Aorta (tissue), 5 donors: ENCODE results near the gene LRRK1. TPM values are rescaled to one million over a fixed set of nuclear protein-coding genes. Genes with fewer than 3 reads are reported as not detected.
A peak's percentile ranks its signal among the peaks of the same experiment; 100 is the strongest.

Source experiments
- ATAC-seq: fragments of 200-7000 bp; cut with Tn5 transposase; one replicate; pipeline ENCODE4 v1.9.1; 2022; ENCODE audit warnings: moderate library complexity; ENCODE audit not compliant: low FRiP score
- DNase-seq, 2 donors: peaks; one replicate each; pipeline ENCODE4 v3.0.0-alpha.2; 2020
- H3K27ac ChIP-seq, 2 donors: one replicate each; pipeline ENCODE4 v1.5.1; 2013; ENCODE audit warnings: low read length in 2 of 2, mild to moderate bottlenecking in 2 of 2, moderate library complexity in 2 of 2, control low read depth in 1 of 2, inconsistent platforms in 1 of 2, low read depth in 1 of 2
- H3K27me3 ChIP-seq, 2 donors: one replicate each; pipeline ENCODE4 v1.6.1; 2013; ENCODE audit warnings: control low read depth in 1 of 2, low read length in 1 of 2, mild to moderate bottlenecking in 1 of 2, moderate library complexity in 1 of 2; ENCODE audit not compliant: insufficient read depth in 2 of 2, control insufficient read depth in 1 of 2
- H3K36me3 ChIP-seq, 2 donors: one replicate each; pipeline ENCODE4 v1.6.1; 2013; ENCODE audit warnings: control low read depth in 1 of 2, low read length in 1 of 2, mild to moderate bottlenecking in 1 of 2; ENCODE audit not compliant: insufficient read depth in 2 of 2, control insufficient read depth in 1 of 2
- H3K4me1 ChIP-seq, 2 donors: one replicate each; pipeline ENCODE4 v1.6.1; 2013; ENCODE audit warnings: low read length in 2 of 2, control low read depth in 1 of 2, mild to moderate bottlenecking in 1 of 2, moderate library complexity in 1 of 2; ENCODE audit not compliant: insufficient read depth in 2 of 2, control insufficient read depth in 1 of 2
- H3K4me3 ChIP-seq, 2 donors: one replicate each; pipeline ENCODE4 v1.5.1; 2013; ENCODE audit warnings: low read length in 2 of 2, control low read depth in 1 of 2, mild to moderate bottlenecking in 1 of 2
- H3K9me3 ChIP-seq: one replicate; pipeline ENCODE4 v1.6.1; 2013; ENCODE audit warnings: mild to moderate bottlenecking, low read length; ENCODE audit not compliant: control insufficient read depth
- WGBS, 2 donors: extraction: QIAGEN DNeasy Blood & Tissue Kit; methylation state at CpG; one replicate each; pipeline ENCODE4 v1.1.7; 2013; 5-methylcytosine and 5-hydroxymethylcytosine counted together
- intact Hi-C, 2 donors: fragments of 100-400 bp; cut with DNase I; formaldehyde crosslinking; loops; one replicate each; pipeline versions ENCODE4 v1.14.2 to v1.15.0; 2022
- polyA plus RNA-seq, 2 donors: library from polyadenylated mRNA; stranded (reverse); fragments of 200-250 nt; gene quantifications; one replicate each; pipeline ENCODE4 v1.2.3, GENCODE V29; 2013
- total RNA-seq, 2 donors: library from RNA; stranded (reverse); fragmentation: NEBNext Ultra II Directional; extraction: Animal tissue kit (Norgen Biotek cat#: 25700); gene quantifications; one replicate each; pipeline ENCODE4 v1.2.1, GENCODE V29; 2021
- donor health status: healthy with polysubstance abuse.
- donor health status: Bipolar disorder and iron deficiency.
- donor health status: DM: no; HTN: no; CAD: no.
- donor health status: DM: no; HTN: no; CAD: no.
- donor health status: DM: yes; HTN: yes; CAD: no.

LRRK1 gene
- total and polyA plus RNA-seq, 4 donors: 4.0 to 34.0 (median 13.3) TPM

- no peak overlapping the region for H3K4me3 ChIP-seq
- no peaks in the 10 kb centered on the region for H3K9me3 ChIP-seq
- H3K4me1 ChIP-seq: no peaks in the 10 kb centered on the region
- ATAC-seq (no peak), DNase-seq (peak in 1 of 2 donors; percentile 55)
- H3K36me3 ChIP-seq: peaks cover 0 to 3% of the 10 kb centered on the region in 2 donors
- no peaks in the 10 kb centered on the region for H3K27me3 ChIP-seq
- WGBS, 2 donors: 93 to 94% methylated on average over 15 of the region's 15 CpGs
- H3K27ac ChIP-seq: no peak overlapping the region
- intact Hi-C loops: no loop called here
Observed at GRCh38 chr15:101056366-101057334, 137.5 kb downstream of the LRRK1 start.

GRCh38 chr15:101057841-101058407 is 138.8 kb downstream of the LRRK1 start:
- ATAC-seq (no peak), DNase-seq (peak in 1 of 2 donors; percentile 26)
- WGBS, 2 donors: 86 to 89% methylated on average over 14 of the region's 14 CpGs
- no peaks in the 10 kb centered on the region for H3K4me1 ChIP-seq
- no peaks in the 10 kb centered on the region for H3K9me3 ChIP-seq
- no peak overlapping the region for H3K4me3 ChIP-seq
- no peaks in the 10 kb centered on the region for H3K27me3 ChIP-seq
- H3K36me3 ChIP-seq: peaks cover 0 to 3% of the 10 kb centered on the region in 2 donors
- intact Hi-C loops: no loop called here
- H3K27ac ChIP-seq: no peak overlapping the region

- ATAC-seq: no peak
- H3K36me3 ChIP-seq: peaks cover 0 to 3% of the 10 kb centered on the region in 2 donors
- WGBS, 2 donors: 97% methylated on average over 12 of the region's 12 CpGs
Observed at GRCh38 chr15:101058735-101059134, 139.6 kb downstream of the LRRK1 start.

GRCh38 chr15:101059381-101060341 is 140.5 kb downstream of the LRRK1 start:
- H3K9me3 ChIP-seq: no peaks in the 10 kb centered on the region
- no peaks in the 10 kb centered on the region for H3K27me3 ChIP-seq
- no peak overlapping the region for H3K4me3 ChIP-seq
- H3K27ac ChIP-seq: no peak overlapping the region
- 88 to 90% methylated on average over 16 of the region's 16 CpGs for WGBS, 2 donors
- peaks cover 0 to 3% of the 10 kb centered on the region in 2 donors for H3K36me3 ChIP-seq
- no peak for ATAC-seq
- intact Hi-C loops: no loop called here
- DNase-seq: peak in 1 of 2 donors; percentile 58
- no peaks in the 10 kb centered on the region for H3K4me1 ChIP-seq

More at GRCh38 chr15:101058735-101059134, 139.6 kb downstream of the LRRK1 start:
- no peak overlapping the region for H3K27ac ChIP-seq
- no peaks in the 10 kb centered on the region for H3K4me1 ChIP-seq
- no peak for DNase-seq
- H3K27me3 ChIP-seq: no peaks in the 10 kb centered on the region
- no peak overlapping the region for H3K4me3 ChIP-seq
- no peaks in the 10 kb centered on the region for H3K9me3 ChIP-seq
- intact Hi-C loops: no loop called here

- DNase-seq: peak in 1 of 2 donors; percentile 70
- Histone ChIP-seq H3K4me3 (no peak overlapping the region), H3K27me3 (no peaks in the 10 kb centered on the region), H3K9me3 (no peaks in the 10 kb centered on the region), H3K36me3 (no peaks in the 10 kb centered on the region), H3K4me1 (no peaks in the 10 kb centered on the region), H3K27ac (no peak overlapping the region)
- 94 to 95% methylated on average over 35 of the region's 35 CpGs for WGBS, 2 donors
- intact Hi-C loops: no loop called here
- ATAC-seq: no peak
Observed at GRCh38 chr15:101060576-101061551, 141.7 kb downstream of the LRRK1 start.

- no peak for ATAC-seq
- WGBS, 2 donors: 75 to 76% methylated on average over 7 of the region's 7 CpGs
- Histone ChIP-seq H3K36me3 (no peaks in the 10 kb centered on the region), H3K27me3 (no peaks in the 10 kb centered on the region), H3K27ac (no peak overlapping the region), H3K4me3 (no peak overlapping the region), H3K4me1 (no peaks in the 10 kb centered on the region), H3K9me3 (no peaks in the 10 kb centered on the region)
- intact Hi-C loops: no loop called here
- DNase-seq: no peak
Observed at GRCh38 chr15:101062063-101062462, 142.9 kb downstream of the LRRK1 start.

GRCh38 chr15:101062471-101063171 is 143.5 kb downstream of the LRRK1 start:
- 96% methylated on average over 18 of the region's 18 CpGs for WGBS, 2 donors
- H3K27me3 ChIP-seq: no peaks in the 10 kb centered on the region
- no peak for DNase-seq
- H3K4me1 ChIP-seq: no peaks in the 10 kb centered on the region
- ATAC-seq: no peak
- H3K9me3 ChIP-seq: no peaks in the 10 kb centered on the region
- no peak overlapping the region for H3K4me3 ChIP-seq
- no peak overlapping the region for H3K27ac ChIP-seq
- intact Hi-C loops: no loop called here
- H3K36me3 ChIP-seq: no peaks in the 10 kb centered on the region
